Upper lobe of left lung (tissue), 6 donors: Measurements from ENCODE around the gene APPBP2. TPM values are rescaled to one million over a fixed set of nuclear protein-coding genes. Genes with fewer than 3 reads are reported as not detected.
A peak's percentile ranks its signal among the peaks of the same experiment; 100 is the strongest.
"Not testable (repeated sequence)": the region's sequence is repeated elsewhere in the genome, so short reads cannot be mapped to it uniquely, and the experiment has no call there.

Experiments
- ATAC-seq, 2 donors: fragments of 200-7000 bp; cut with Tn5 transposase; one replicate each; pipeline ENCODE4 v1.9.1; 2022; ENCODE audit warnings: mild to moderate bottlenecking in 2 of 2, moderate library complexity in 2 of 2; ENCODE audit not compliant: low FRiP score in 2 of 2
- DNase-seq, 2 donors: peaks; one replicate each; pipeline ENCODE4 v3.0.0-alpha.2; 2019 to 2020
- H3K27ac ChIP-seq, 4 donors: fragments of 200-600 bp; sonication (generic); one replicate each; pipeline ENCODE4 v1.5.1; 2016 to 2019
- H3K27me3 ChIP-seq, 4 donors: fragments of 200-600 bp; sonication (generic); one replicate each; pipeline ENCODE4 v1.5.1; 2017 to 2019
- H3K36me3 ChIP-seq, 4 donors: fragments of 200-600 bp; sonication (generic); one replicate each; pipeline ENCODE4 v1.5.1; 2016 to 2019
- H3K4me1 ChIP-seq, 4 donors: fragments of 200-600 bp; sonication (generic); one replicate each; pipeline ENCODE4 v1.5.1; 2018 to 2019
- H3K4me3 ChIP-seq, 4 donors: fragments of 200-600 bp; sonication (generic); one replicate each; pipeline ENCODE4 v1.5.1; 2017 to 2019; ENCODE audit warnings: mild to moderate bottlenecking in 2 of 4, moderate library complexity in 1 of 4
- H3K9me3 ChIP-seq, 4 donors: fragments of 200-600 bp; sonication (generic); one replicate each; pipeline ENCODE4 v1.5.1; 2018 to 2019
- CTCF ChIP-seq, 6 experiments: fragments of 450-650 bp in 4 of 6; fragments of 200-600 bp in 2 of 6; sonication (generic) in 2 of 6; IDR thresholded peaks; one replicate each; pipeline ENCODE4 v1.5.1; 2016 to 2019; ENCODE audit warnings: antibody characterized with exemption in 6 of 6
- EP300 ChIP-seq, 4 donors: sonication (generic); formaldehyde crosslinking; IDR thresholded peaks; one replicate each; pipeline ENCODE4 v1.5.1; 2017; ENCODE audit warnings: antibody characterized with exemption in 4 of 4, control low read depth in 2 of 4
- POLR2A ChIP-seq, 4 donors: fragments of 450-650 bp; IDR thresholded peaks; one replicate each; pipeline ENCODE4 v1.5.1; 2016 to 2017; ENCODE audit warnings: antibody characterized with exemption in 4 of 4, mild to moderate bottlenecking in 2 of 4
- POLR2AphosphoS5 ChIP-seq, 2 donors: sonication (generic); formaldehyde crosslinking; IDR thresholded peaks; one replicate each; pipeline ENCODE4 v1.5.1; 2017; ENCODE audit warnings: antibody characterized with exemption in 2 of 2
- WGBS, 2 donors: methylation state at CpG; one replicate each; pipeline ENCODE4 v1.1.5; 2017 to 2018; 5-methylcytosine and 5-hydroxymethylcytosine counted together
- total RNA-seq, 6 donors: library from RNA; depleted of rRNA in 4 of 6; stranded (reverse); fragments of >200 nt in 4 of 6; gene quantifications; one replicate each; pipeline versions ENCODE4 v1.1.0 to v1.2.1, GENCODE V29; 2016 to 2021
- donor health status: DM: no; HTN: no; CAD: no; lungs with moderate emphysema.
- donor health status: DM: no; HTN: yes; CAD: no; lungs with severe emphysema.

APPBP2 gene
- total RNA-seq, 6 donors from 2014 or later, result 17.4 to 42.9 (median 28.7) TPM

DNA sequence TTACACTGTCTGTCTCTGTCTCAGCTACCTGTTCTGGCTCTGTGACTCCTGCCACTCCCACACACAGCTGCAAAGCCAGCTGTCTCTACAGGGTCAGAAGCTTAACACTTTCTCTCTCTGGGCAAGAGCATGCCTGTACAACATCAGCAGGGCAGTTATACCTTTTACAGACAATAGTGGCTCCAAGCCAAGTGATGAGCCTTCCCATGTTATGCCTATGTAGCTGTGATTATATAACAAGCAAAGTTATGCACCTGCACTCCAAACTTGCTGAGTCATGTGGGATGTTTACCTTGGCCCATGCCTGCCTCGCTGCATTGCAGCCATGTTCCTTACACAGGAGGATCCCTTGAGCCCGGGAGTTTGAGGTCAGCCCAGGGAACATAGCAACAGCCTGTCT, 31.8 kb upstream of the APPBP2 start:
- Histone ChIP-seq H3K4me3 (no peak overlapping the region), H3K27me3 (no peaks in the 10 kb centered on the region), H3K4me1 (no peaks in the 10 kb centered on the region), H3K27ac (no peak overlapping the region), H3K9me3 (peaks cover 0 to 8% (median 0%) of the 10 kb centered on the region in 4 donors), H3K36me3 (no peaks in the 10 kb centered on the region)
- 69 to 82% methylated on average over 2 of the region's 2 CpGs for WGBS, 2 donors
- TF ChIP-seq EP300 (IDR thresholded peaks at IDR 0.05) (no peak), POLR2A (IDR thresholded peaks at IDR 0.05) (no peak), CTCF (IDR thresholded peaks at IDR 0.05) (no peak), POLR2AphosphoS5 (IDR thresholded peaks at IDR 0.05) (no peak)
- no peak for DNase-seq
- no peak for ATAC-seq

DNA sequence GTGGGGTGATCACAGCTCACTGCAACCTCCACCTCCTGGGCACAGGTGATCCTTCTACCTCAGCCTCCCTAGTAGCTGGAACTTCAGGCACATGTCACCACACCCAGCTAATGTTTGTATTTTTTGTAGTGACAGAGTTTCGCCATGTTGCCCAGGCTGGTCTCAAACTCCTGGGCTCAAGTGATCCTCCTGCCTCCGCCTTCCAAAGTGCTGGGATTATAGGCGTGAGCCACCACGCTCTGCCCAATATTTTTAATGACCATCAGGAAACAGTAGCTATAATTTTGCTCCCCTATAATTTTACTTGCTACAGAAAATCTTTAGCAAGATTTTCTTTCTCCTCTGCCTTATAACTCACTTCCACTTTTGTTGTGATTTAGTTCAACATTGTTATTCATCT, 29.7 kb upstream of the APPBP2 start:
- TF ChIP-seq POLR2A (IDR thresholded peaks at IDR 0.05), result no peak
- no peak for TF ChIP-seq POLR2AphosphoS5 (IDR thresholded peaks at IDR 0.05)
- no peak for TF ChIP-seq CTCF (IDR thresholded peaks at IDR 0.05)
- no peak for TF ChIP-seq EP300 (IDR thresholded peaks at IDR 0.05)
- no peaks in the 10 kb centered on the region for H3K27me3 ChIP-seq
- ATAC-seq (no peak), DNase-seq (no peak)
- peaks cover 0 to 8% (median 0%) of the 10 kb centered on the region in 4 donors for H3K9me3 ChIP-seq
- no peaks in the 10 kb centered on the region for H3K4me1 ChIP-seq
- no peak overlapping the region for H3K4me3 ChIP-seq
- WGBS, 2 donors, result 92 to 99% methylated on average over 4 of the region's 4 CpGs
- H3K27ac ChIP-seq, result no peak overlapping the region
- H3K36me3 ChIP-seq, result no peaks in the 10 kb centered on the region

DNA sequence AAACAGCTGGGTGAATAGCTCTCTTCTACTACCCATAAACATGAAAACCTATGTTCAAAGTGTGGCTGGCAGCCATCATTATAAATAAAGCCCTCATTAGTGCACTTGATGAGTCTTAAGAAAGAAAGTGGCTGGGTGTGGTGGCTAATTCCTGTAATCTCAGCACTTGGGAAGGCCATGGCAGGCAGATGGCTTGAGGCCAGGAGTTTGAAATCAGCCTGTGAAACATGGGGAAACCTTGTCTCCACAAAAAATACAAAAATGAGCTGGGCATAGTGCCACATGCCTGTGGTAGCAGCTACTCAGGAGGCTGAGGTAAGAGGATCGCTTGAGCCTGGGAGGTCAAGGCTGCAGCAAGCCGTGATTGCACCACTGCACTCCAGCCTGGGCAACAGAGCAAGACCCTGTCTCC, 28.3 kb upstream of the APPBP2 start:
- ATAC-seq (peak; percentile 60 to 77), DNase-seq (peak in 1 of 2 donors; percentile 88)

GRCh38 chr17:60552255-60552654, 26.2 kb upstream of the APPBP2 start:
- H3K4me3 ChIP-seq, H3K4me1 ChIP-seq, H3K36me3 ChIP-seq, ATAC-seq, H3K27ac ChIP-seq, H3K9me3 ChIP-seq, DNase-seq, H3K27me3 ChIP-seq: not testable (repeated sequence)
- 88 to 92% methylated on average over 2 to 9 of the region's 13 CpGs for WGBS, 2 donors

More for the DNA sequence above, 28.3 kb upstream of the APPBP2 start:
- Histone ChIP-seq H3K9me3 (peaks cover 0 to 8% (median 0%) of the 10 kb centered on the region in 4 donors), H3K27ac (peak overlapping the region in 1 of 4 donors; percentile 57), H3K36me3 (no peaks in the 10 kb centered on the region), H3K27me3 (no peaks in the 10 kb centered on the region), H3K4me3 (no peak overlapping the region), H3K4me1 (no peaks in the 10 kb centered on the region)
- TF ChIP-seq EP300 (IDR thresholded peaks at IDR 0.05) (peak in 2 of 4 donors; percentile 30 to 70), POLR2A (IDR thresholded peaks at IDR 0.05) (no peak), POLR2AphosphoS5 (IDR thresholded peaks at IDR 0.05) (peak in 1 of 2 donors; percentile 31)
- 43 to 55% methylated on average over 2 of the region's 2 CpGs for WGBS, 2 donors

DNA sequence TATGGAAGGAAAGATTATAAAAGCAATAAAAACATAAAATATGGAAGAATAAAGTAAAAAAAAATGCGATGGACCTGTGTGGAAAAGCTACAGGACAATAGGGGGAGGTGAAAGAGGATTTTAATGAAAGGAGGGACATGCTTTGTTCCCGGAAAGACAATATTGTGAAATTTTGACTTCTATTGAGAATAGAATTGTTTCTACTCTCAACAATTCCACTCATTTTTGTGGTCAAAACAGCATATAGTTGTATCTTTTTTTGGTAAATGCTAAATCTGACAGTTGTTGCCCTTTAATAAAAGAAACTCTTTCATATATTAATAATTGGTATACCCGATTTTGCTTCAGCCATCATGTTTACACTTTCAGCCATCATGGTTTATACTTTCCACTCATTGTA, 22.9 kb upstream of the APPBP2 start:
- no peaks in the 10 kb centered on the region for H3K36me3 ChIP-seq
- H3K9me3 ChIP-seq, result peaks cover 0 to 4% (median 0%) of the 10 kb centered on the region in 4 donors
- H3K4me3 ChIP-seq, result no peak overlapping the region
- TF ChIP-seq EP300 (IDR thresholded peaks at IDR 0.05) (no peak), POLR2AphosphoS5 (IDR thresholded peaks at IDR 0.05) (no peak), CTCF (IDR thresholded peaks at IDR 0.05) (no peak), POLR2A (IDR thresholded peaks at IDR 0.05) (no peak)
- ATAC-seq (no peak), DNase-seq (no peak)
- no peaks in the 10 kb centered on the region for H3K27me3 ChIP-seq
- WGBS, 2 donors, result 81 to 84% methylated on average over 3 of the region's 3 CpGs
- no peak overlapping the region for H3K27ac ChIP-seq
- no peaks in the 10 kb centered on the region for H3K4me1 ChIP-seq

DNA sequence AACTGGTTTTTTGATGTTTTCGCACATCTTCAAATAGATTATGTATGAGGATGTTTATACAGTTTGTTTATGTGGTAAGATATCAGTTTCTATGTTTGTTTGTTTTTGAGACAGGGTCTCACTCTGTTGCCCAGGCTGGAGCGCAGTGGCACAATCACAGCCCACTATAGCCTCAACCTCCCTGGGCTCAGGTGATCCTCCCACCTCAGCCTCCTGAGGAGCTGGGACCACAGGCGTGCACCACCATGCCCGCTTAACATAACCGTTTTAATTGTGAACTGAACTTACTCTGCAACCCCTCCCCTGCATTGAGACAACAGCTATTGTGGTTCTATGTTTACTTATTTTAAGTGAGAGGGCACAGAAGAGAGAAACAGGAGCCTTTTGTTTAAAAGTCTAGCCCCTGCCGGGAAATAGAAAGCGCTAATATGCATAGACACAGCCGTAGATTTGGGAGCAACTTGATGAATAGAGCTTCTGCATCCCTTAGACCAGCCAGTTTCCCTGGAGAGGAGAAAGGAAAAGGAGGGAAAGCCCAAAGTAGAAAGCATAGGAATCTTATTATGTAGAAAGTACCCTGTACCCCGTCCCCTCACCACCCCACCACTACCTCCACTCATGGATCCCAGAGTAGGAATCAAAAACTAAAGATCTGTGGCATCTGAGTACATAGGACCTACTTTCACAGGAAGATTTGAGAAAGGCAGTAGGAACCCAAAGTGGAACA, 19.6 kb upstream of the APPBP2 start:
- H3K9me3 ChIP-seq, result no peaks in the 10 kb centered on the region
- no peaks in the 10 kb centered on the region for H3K4me1 ChIP-seq
- H3K27ac ChIP-seq, result no peak overlapping the region
- no peaks in the 10 kb centered on the region for H3K27me3 ChIP-seq
- no peak overlapping the region for H3K4me3 ChIP-seq
- ATAC-seq (no peak), DNase-seq (no peak)
- TF ChIP-seq CTCF (IDR thresholded peaks at IDR 0.05), result no peak
- no peak for TF ChIP-seq POLR2AphosphoS5 (IDR thresholded peaks at IDR 0.05)
- no peak for TF ChIP-seq POLR2A (IDR thresholded peaks at IDR 0.05)
- no peak for TF ChIP-seq EP300 (IDR thresholded peaks at IDR 0.05)
- H3K36me3 ChIP-seq, result no peaks in the 10 kb centered on the region
- WGBS, 2 donors, result 77 to 78% methylated on average over 9 of the region's 9 CpGs
